Urinary bladder (tissue), 4 donors: ENCODE results near the gene SLC25A21. TPM values are rescaled to one million over a fixed set of nuclear protein-coding genes. Genes with fewer than 3 reads are reported as not detected.

Experiments
- DNase-seq: peaks from one replicate; pipeline ENCODE4 v3.0.0-alpha.2; 2015; ENCODE audit errors: extremely low spot score
- H3K27ac ChIP-seq: one replicate; pipeline ENCODE4 v1.5.1; 2013; ENCODE audit warnings: low read depth, mild to moderate bottlenecking, moderate library complexity
- H3K36me3 ChIP-seq: one replicate; pipeline ENCODE4 v1.6.1; 2013; ENCODE audit warnings: mild to moderate bottlenecking, moderate library complexity; ENCODE audit not compliant: insufficient read depth
- H3K4me1 ChIP-seq: one replicate; pipeline ENCODE4 v1.6.1; 2013; ENCODE audit warnings: mild to moderate bottlenecking, moderate library complexity; ENCODE audit not compliant: insufficient read depth
- H3K4me3 ChIP-seq: one replicate; pipeline ENCODE4 v1.5.1; 2013; ENCODE audit warnings: low read depth, low read length
- WGBS: extraction: QIAGEN DNeasy Blood & Tissue Kit; methylation state at CpG from one replicate; pipeline ENCODE4 v1.1.7; 2013; 5-methylcytosine and 5-hydroxymethylcytosine counted together
- polyA plus RNA-seq: library from polyadenylated mRNA; stranded (reverse); fragments of 200-250 nt; gene quantifications from one replicate; pipeline ENCODE4 v1.2.3, GENCODE V29; 2013
- total RNA-seq: library from RNA; depleted of rRNA; stranded (reverse); fragments of >200 nt; gene quantifications from one replicate; pipeline ENCODE4 v1.2.3, GENCODE V29; 2014
- donor health status: healthy with polysubstance abuse.
- donor health status: healthy.

SLC25A21 gene
- total and polyA plus RNA-seq, 2 donors = 0.72 to 1.8 TPM

- no peak for DNase-seq
- Histone ChIP-seq H3K36me3 (no peaks in the 10 kb centered on the region), H3K4me1 (no peaks in the 10 kb centered on the region), H3K27ac (no peak overlapping the region), H3K4me3 (no peak overlapping the region)
- WGBS = 6% methylated on average over 55 of the region's 55 CpGs
Measured at GRCh38 chr14:36658123-36659009, 514.0 kb downstream of the SLC25A21 start.

- no peak for DNase-seq
- Histone ChIP-seq H3K27ac (no peak overlapping the region), H3K4me1 (no peaks in the 10 kb centered on the region), H3K4me3 (peak overlapping the region; percentile 1), H3K36me3 (no peaks in the 10 kb centered on the region)
- WGBS = 3% methylated on average over 55 of the region's 55 CpGs
Measured at GRCh38 chr14:36657399-36658122, 514.8 kb downstream of the SLC25A21 start.

GRCh38 chr14:36656687-36657398, 515.6 kb downstream of the SLC25A21 start:
- 9% methylated on average over 31 of the region's 31 CpGs for WGBS
- Histone ChIP-seq H3K36me3 (no peaks in the 10 kb centered on the region), H3K27ac (no peak overlapping the region), H3K4me1 (no peaks in the 10 kb centered on the region), H3K4me3 (peak overlapping the region; percentile 1)
- no peak for DNase-seq

- WGBS = 5% methylated on average over 48 of the region's 48 CpGs
- Histone ChIP-seq H3K27ac (no peak overlapping the region), H3K4me3 (no peak overlapping the region), H3K4me1 (no peaks in the 10 kb centered on the region), H3K36me3 (no peaks in the 10 kb centered on the region)
- DNase-seq = no peak
Measured at GRCh38 chr14:36655963-36656686, 516.3 kb downstream of the SLC25A21 start.

- H3K36me3 ChIP-seq = no peaks in the 10 kb centered on the region
- WGBS = 7% methylated on average over 11 of the region's 11 CpGs
- H3K4me1 ChIP-seq = no peaks in the 10 kb centered on the region
- H3K27ac ChIP-seq = no peak overlapping the region
- no peak for DNase-seq
- H3K4me3 ChIP-seq = no peak overlapping the region
Measured at GRCh38 chr14:36655571-36655962, 516.8 kb downstream of the SLC25A21 start.

GRCh38 chr14:36654794-36655381, 517.5 kb downstream of the SLC25A21 start:
- no peak for DNase-seq
- Histone ChIP-seq H3K4me3 (no peak overlapping the region), H3K4me1 (no peaks in the 10 kb centered on the region), H3K36me3 (no peaks in the 10 kb centered on the region), H3K27ac (no peak overlapping the region)
- 7% methylated on average over 34 of the region's 34 CpGs for WGBS

- Histone ChIP-seq H3K27ac (no peak overlapping the region), H3K4me3 (no peak overlapping the region), H3K4me1 (no peaks in the 10 kb centered on the region), H3K36me3 (no peaks in the 10 kb centered on the region)
- WGBS = 8% methylated on average over 31 of the region's 31 CpGs
- no peak for DNase-seq
Measured at GRCh38 chr14:36653962-36654793, 518.2 kb downstream of the SLC25A21 start.

GRCh38 chr14:36653413-36653812, 519.0 kb downstream of the SLC25A21 start:
- no peak for DNase-seq
- no peaks in the 10 kb centered on the region for H3K36me3 ChIP-seq
- no peak overlapping the region for H3K27ac ChIP-seq
- no peak overlapping the region for H3K4me3 ChIP-seq
- 30% methylated on average over 3 of the region's 3 CpGs for WGBS
- no peaks in the 10 kb centered on the region for H3K4me1 ChIP-seq

GRCh38 chr14:36652542-36653201, 519.7 kb downstream of the SLC25A21 start:
- Histone ChIP-seq H3K36me3 (no peaks in the 10 kb centered on the region), H3K4me1 (peaks cover under 1% of the 10 kb centered on the region), H3K27ac (no peak overlapping the region), H3K4me3 (no peak overlapping the region)
- no peak for DNase-seq

- DNase-seq = no peak
- 12% methylated on average over 4 of the region's 4 CpGs for WGBS
- H3K36me3 ChIP-seq = no peaks in the 10 kb centered on the region
- no peak overlapping the region for H3K4me3 ChIP-seq
- no peak overlapping the region for H3K27ac ChIP-seq
- H3K4me1 ChIP-seq = peaks cover 2% of the 10 kb centered on the region
Measured at GRCh38 chr14:36649872-36650650, 522.3 kb downstream of the SLC25A21 start.
